Retinal pigment epithelial cell (primary cell): ENCODE results near the gene ADAM12.

ENCODE experiments used
- DNase-seq: peaks from one replicate; pipeline ENCODE4 v3.0.0-alpha.2; 2010; ENCODE audit warnings: low read depth
- H3K4me3 ChIP-seq: 2 replicates; pipeline ENCODE4 v1.5.1; 2011; ENCODE audit warnings: mild to moderate bottlenecking, low read length, control low read depth, moderate library complexity
- TF ChIP-seq, protein P1 (sequence below): conservative IDR thresholded peaks from 2 replicates; pipeline ENCODE4 v1.5.1; 2011; ENCODE audit warnings: low read depth, low read length, control low read depth, inconsistent platforms

Gene ADAM12

DNA sequence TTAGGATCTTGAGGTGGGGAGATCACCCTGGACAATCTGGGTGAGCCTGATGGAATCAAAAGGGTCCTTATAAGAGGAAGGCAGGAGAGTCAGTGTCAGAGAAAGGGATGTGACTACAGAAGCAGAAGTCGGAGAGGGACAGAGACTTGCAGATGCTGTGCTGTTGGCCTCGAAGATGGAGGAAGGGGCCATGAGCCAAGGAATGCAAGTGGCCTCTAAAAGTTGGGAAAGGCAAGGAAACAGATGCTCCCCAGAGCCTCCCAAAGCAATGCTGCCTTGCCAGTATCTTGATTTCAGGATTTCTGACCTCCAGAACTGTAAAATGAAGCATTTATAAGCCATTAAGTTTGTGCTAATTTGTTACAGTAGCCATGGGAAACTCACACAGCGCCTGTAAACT, 326.8 kb downstream of the ADAM12 start:
- TF ChIP-seq, protein P1, sequence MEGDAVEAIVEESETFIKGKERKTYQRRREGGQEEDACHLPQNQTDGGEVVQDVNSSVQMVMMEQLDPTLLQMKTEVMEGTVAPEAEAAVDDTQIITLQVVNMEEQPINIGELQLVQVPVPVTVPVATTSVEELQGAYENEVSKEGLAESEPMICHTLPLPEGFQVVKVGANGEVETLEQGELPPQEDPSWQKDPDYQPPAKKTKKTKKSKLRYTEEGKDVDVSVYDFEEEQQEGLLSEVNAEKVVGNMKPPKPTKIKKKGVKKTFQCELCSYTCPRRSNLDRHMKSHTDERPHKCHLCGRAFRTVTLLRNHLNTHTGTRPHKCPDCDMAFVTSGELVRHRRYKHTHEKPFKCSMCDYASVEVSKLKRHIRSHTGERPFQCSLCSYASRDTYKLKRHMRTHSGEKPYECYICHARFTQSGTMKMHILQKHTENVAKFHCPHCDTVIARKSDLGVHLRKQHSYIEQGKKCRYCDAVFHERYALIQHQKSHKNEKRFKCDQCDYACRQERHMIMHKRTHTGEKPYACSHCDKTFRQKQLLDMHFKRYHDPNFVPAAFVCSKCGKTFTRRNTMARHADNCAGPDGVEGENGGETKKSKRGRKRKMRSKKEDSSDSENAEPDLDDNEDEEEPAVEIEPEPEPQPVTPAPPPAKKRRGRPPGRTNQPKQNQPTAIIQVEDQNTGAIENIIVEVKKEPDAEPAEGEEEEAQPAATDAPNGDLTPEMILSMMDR = no peak
- H3K4me3 ChIP-seq = no peak overlapping the region
- DNase-seq = no peak

DNA sequence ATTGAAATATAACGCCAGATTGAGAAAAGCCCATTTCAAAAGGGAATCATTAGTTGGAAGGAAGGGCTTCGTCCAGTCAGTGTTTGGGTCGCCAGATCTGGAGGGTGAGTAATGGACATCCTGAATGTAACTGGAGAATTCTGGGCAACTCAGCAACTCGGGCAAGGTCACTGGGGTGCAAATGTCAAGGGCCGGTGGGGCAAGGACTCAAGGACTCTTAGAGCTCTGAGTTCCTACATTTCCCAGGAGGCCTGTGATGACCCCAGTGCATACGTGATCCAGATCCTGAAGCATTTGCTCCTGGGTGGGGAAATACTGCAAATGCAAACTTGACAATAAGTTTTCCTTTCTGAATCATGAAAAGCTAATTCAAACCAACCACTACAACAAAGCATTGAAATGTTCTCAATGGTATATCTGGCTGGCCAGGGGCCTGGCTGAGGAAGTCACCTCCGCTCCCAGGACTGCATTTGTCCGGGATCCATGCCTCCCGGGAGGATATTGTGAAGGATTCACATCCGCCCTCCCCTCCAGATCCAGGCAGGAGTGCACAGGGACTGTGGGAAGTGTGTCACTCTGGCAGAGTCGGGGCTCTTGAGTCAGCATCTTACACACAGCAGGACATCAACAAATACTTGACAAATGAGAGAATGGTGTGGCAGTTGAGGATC, 327.9 kb downstream of the ADAM12 start:
- DNase-seq = no peak
- TF ChIP-seq, protein P1 = no peak
- no peak overlapping the region for H3K4me3 ChIP-seq

GRCh38 chr10:126059076-126059826, 329.0 kb downstream of the ADAM12 start:
- no peak overlapping the region for H3K4me3 ChIP-seq
- no peak for DNase-seq
- TF ChIP-seq, protein P1 = no peak

GRCh38 chr10:126058507-126058906, 329.8 kb downstream of the ADAM12 start:
- no peak overlapping the region for H3K4me3 ChIP-seq
- no peak for DNase-seq
- TF ChIP-seq, protein P1 = no peak

GRCh38 chr10:126058104-126058503, 330.2 kb downstream of the ADAM12 start:
- H3K4me3 ChIP-seq = no peak overlapping the region
- DNase-seq = no peak
- TF ChIP-seq, protein P1 = no peak

GRCh38 chr10:126057494-126057893, 330.8 kb downstream of the ADAM12 start:
- H3K4me3 ChIP-seq = no peak overlapping the region
- TF ChIP-seq, protein P1 = no peak
- no peak for DNase-seq

DNA sequence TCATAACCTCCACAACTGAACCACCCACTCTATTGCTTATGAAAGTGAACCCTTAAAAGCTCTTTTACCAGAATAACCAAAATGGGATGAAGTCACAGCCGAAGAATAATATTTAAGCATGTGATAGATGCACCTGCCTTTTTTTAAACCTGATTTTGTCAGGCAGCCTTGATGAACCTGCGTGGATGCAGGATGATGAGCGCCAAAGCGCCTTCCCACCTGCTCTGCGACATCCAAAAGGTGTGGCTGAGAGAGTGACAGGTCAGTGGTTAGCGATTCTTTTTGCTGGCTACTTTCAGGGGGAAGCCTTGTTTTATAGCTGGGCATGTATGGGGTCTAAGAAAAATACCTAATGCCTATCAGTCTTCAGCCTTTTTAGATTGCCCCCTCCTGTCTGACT, 334.1 kb downstream of the ADAM12 start:
- no peak overlapping the region for H3K4me3 ChIP-seq
- DNase-seq = no peak
- TF ChIP-seq, protein P1 = no peak
